ENCODE measurements around the gene SLC47A1. TPM values are rescaled to one million over a fixed set of nuclear protein-coding genes. Genes with fewer than 3 reads are reported as not detected.

Gene SLC47A1
- total RNA-seq, 1 experiment from 2014 or later, result 0.43 TPM

DNA sequence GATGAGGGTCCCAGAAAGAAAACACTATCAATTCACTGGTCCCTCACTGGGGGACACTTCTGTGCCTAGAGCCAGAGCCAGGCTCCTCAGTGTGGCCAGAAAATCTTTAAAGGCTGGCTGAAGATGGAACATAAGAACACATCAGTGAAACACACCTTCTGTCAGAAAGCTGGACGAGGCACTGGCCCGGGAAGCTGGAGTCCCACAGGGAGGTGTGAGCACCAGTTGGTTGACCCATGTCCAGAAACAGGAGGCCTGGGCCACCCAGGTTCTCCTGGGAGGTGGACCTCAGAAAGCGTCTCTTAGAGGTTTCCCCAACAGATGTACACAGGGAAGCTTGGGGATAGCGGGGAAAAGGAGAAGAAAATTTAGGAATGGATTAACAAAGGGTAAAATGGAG is 58.7 kb downstream of the SLC47A1 start:
- ChIA-PET POLR2A (no interaction called here), CTCF (no interaction called here)
- TF ChIP-seq, protein P1, sequence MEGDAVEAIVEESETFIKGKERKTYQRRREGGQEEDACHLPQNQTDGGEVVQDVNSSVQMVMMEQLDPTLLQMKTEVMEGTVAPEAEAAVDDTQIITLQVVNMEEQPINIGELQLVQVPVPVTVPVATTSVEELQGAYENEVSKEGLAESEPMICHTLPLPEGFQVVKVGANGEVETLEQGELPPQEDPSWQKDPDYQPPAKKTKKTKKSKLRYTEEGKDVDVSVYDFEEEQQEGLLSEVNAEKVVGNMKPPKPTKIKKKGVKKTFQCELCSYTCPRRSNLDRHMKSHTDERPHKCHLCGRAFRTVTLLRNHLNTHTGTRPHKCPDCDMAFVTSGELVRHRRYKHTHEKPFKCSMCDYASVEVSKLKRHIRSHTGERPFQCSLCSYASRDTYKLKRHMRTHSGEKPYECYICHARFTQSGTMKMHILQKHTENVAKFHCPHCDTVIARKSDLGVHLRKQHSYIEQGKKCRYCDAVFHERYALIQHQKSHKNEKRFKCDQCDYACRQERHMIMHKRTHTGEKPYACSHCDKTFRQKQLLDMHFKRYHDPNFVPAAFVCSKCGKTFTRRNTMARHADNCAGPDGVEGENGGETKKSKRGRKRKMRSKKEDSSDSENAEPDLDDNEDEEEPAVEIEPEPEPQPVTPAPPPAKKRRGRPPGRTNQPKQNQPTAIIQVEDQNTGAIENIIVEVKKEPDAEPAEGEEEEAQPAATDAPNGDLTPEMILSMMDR (IDR thresholded peaks at IDR 0.05; ENCODE audit: insufficient read depth in 1 of 2, low read depth in 1 of 2, low read length in 1 of 2, severe bottlenecking in 1 of 2, unreplicated experiment in 1 of 2), result no peak
- Mint-ChIP-seq H3K27ac (ENCODE audit: unreplicated experiment) (no peak overlapping the region), H3K9me3 (ENCODE audit: unreplicated experiment) (no peaks in the 10 kb centered on the region), H3K4me1 (ENCODE audit: low read depth, unreplicated experiment) (no peaks in the 10 kb centered on the region), H3K4me3 (ENCODE audit: unreplicated experiment) (no peak overlapping the region), H3K27me3 (ENCODE audit: insufficient read depth, unreplicated experiment) (no peaks in the 10 kb centered on the region), H3K36me3 (ENCODE audit: insufficient read depth, unreplicated experiment) (no peaks in the 10 kb centered on the region)
- BruUV-seq (replicated peaks), result no TSS peak
- intact Hi-C loops (cut with micrococcal nuclease; ENCODE audit: unreplicated experiment), result loop anchor here (5.0 kb wide), 1 partner anchor 175 kb away; no protein-coding TSS in a partner anchor
- H3K9me3 ChIP-seq, result no peaks in the 10 kb centered on the region
- H3K4me1 ChIP-seq, result no peaks in the 10 kb centered on the region
- H3K36me3 ChIP-seq (ENCODE audit: control insufficient read depth, insufficient read depth, low read length), result no peaks in the 10 kb centered on the region
- no peaks in the 10 kb centered on the region for H3K27me3 ChIP-seq (replicated peaks; ENCODE audit: control insufficient read depth, insufficient read depth, low read length)
- DNase-seq, result no peak
- H3K4me3 ChIP-seq (ENCODE audit: low read depth, low read length), result no peak overlapping the region

DNA sequence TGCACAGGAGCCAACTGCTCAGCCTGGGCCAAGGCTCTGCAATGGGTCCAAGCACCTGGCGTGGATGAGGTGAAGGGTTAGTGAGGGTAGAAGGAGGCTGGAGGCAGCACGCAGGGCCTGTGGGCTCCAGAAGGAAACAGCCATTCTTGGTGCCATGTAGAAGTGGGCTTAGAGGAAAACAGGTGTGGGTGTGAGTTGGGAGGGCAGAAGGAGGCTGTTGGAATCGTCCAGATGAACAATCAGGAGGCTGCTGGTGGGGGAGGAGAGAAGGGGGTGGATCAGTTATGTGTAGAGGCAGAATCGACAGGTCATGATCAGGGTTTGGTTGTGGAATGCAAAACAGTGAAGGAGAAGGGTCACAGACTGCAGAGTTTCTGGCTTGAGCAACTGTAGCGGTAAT is 63.2 kb downstream of the SLC47A1 start:
- Histone ChIP-seq H3K27me3 (replicated peaks; ENCODE audit: control insufficient read depth, insufficient read depth, low read length) (no peaks in the 10 kb centered on the region), H3K36me3 (ENCODE audit: control insufficient read depth, insufficient read depth, low read length) (no peaks in the 10 kb centered on the region), H3K4me1 (no peaks in the 10 kb centered on the region), H3K9me3 (no peaks in the 10 kb centered on the region), H3K4me3 (ENCODE audit: low read depth, low read length) (no peak overlapping the region)
- BruUV-seq (replicated peaks), result no TSS peak
- no peaks in the 10 kb centered on the region for H3K9me3 Mint-ChIP-seq (ENCODE audit: unreplicated experiment)
- no peaks in the 10 kb centered on the region for H3K4me1 Mint-ChIP-seq (ENCODE audit: low read depth, unreplicated experiment)
- H3K36me3 Mint-ChIP-seq (ENCODE audit: insufficient read depth, unreplicated experiment), result no peaks in the 10 kb centered on the region
- no peak overlapping the region for H3K4me3 Mint-ChIP-seq (ENCODE audit: unreplicated experiment)
- no peak overlapping the region for H3K27ac Mint-ChIP-seq (ENCODE audit: unreplicated experiment)
- ChIA-PET CTCF (no interaction called here), POLR2A (no interaction called here)
- DNase-seq, result no peak
- no peaks in the 10 kb centered on the region for H3K27me3 Mint-ChIP-seq (ENCODE audit: insufficient read depth, unreplicated experiment)
- TF ChIP-seq, protein P1 (IDR thresholded peaks at IDR 0.05; ENCODE audit: insufficient read depth in 1 of 2, low read depth in 1 of 2, low read length in 1 of 2, severe bottlenecking in 1 of 2, unreplicated experiment in 1 of 2), result no peak
- intact Hi-C loops (cut with micrococcal nuclease; ENCODE audit: unreplicated experiment), result no loop called here

DNA sequence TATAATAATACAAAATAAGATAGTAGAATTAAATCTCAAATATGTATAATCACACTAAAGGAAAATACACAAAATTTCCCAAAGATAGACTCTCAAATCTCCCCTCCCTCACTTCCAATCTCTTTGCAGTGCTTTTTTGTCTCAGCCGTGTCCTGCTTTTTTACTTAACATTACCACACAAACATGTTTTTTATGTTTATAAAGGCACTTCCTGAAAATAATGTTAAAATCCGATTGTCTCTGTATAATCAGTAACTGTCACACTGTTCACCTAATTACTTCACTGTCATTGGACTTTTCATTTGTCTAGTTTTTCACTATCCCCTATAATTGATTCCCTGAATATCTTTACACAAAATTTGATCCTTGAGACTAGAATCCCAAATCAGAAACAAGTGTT is 76.7 kb downstream of the SLC47A1 start:
- H3K27ac Mint-ChIP-seq (ENCODE audit: unreplicated experiment), result no peak overlapping the region
- H3K9me3 Mint-ChIP-seq (ENCODE audit: unreplicated experiment), result no peaks in the 10 kb centered on the region
- no TSS peak for BruUV-seq (replicated peaks)
- Histone ChIP-seq H3K4me1 (no peaks in the 10 kb centered on the region), H3K4me3 (ENCODE audit: low read depth, low read length) (no peak overlapping the region), H3K36me3 (ENCODE audit: control insufficient read depth, insufficient read depth, low read length) (no peaks in the 10 kb centered on the region), H3K9me3 (no peaks in the 10 kb centered on the region), H3K27me3 (replicated peaks; ENCODE audit: control insufficient read depth, insufficient read depth, low read length) (no peaks in the 10 kb centered on the region)
- TF ChIP-seq, protein P1 (IDR thresholded peaks at IDR 0.05; ENCODE audit: insufficient read depth in 1 of 2, low read depth in 1 of 2, low read length in 1 of 2, severe bottlenecking in 1 of 2, unreplicated experiment in 1 of 2), result no peak
- H3K4me1 Mint-ChIP-seq (ENCODE audit: low read depth, unreplicated experiment), result peaks cover 7% of the 10 kb centered on the region
- no peaks in the 10 kb centered on the region for H3K27me3 Mint-ChIP-seq (ENCODE audit: insufficient read depth, unreplicated experiment)
- ChIA-PET CTCF (no interaction called here), POLR2A (no interaction called here)
- no peak overlapping the region for H3K4me3 Mint-ChIP-seq (ENCODE audit: unreplicated experiment)
- intact Hi-C loops (cut with micrococcal nuclease; ENCODE audit: unreplicated experiment), result no loop called here
- no peak for DNase-seq
- no peaks in the 10 kb centered on the region for H3K36me3 Mint-ChIP-seq (ENCODE audit: insufficient read depth, unreplicated experiment)
